SH-SY5Y (cell line): Measurements from ENCODE around the gene CCDC93.

ENCODE experiments used
- GATA2 ChIP-seq: IDR thresholded peaks from 2 replicates; pipeline ENCODE4 v1.6.1; 2011; ENCODE audit warnings: mild to moderate bottlenecking, low read depth, low read length
- GATA3 ChIP-seq: IDR thresholded peaks from 2 replicates; pipeline ENCODE4 v1.6.1; 2011; ENCODE audit warnings: low read depth, mild to moderate bottlenecking, low read length, moderate library complexity

DNA sequence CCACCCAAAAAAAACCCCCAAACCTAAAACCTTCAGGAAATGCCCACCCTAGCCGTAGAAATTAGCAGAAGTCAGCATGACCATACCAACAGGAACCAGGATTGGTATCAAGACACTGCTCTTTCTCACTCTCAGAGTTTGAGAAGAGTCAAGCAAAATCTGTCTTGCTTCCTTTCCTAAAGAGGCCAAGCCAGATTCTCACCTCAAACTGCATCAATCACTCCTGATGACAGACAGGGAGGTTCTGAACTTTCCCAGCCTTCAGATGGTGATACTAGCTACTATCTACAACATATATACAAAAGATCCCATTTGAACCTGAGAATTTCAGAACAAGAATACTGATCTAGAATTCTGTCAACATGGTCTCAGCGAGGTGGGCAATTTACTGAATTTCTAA is 29.7 kb downstream of the CCDC93 start:
- TF ChIP-seq GATA2 (no peak), GATA3 (no peak)
